Natural killer cell (primary cell): ENCODE results near the gene RAB6B. TPM values are rescaled to one million over a fixed set of nuclear protein-coding genes. Genes with fewer than 3 reads are reported as not detected.

Source experiments
- ATAC-seq, 3 donors: fragments of 150-1000 bp in 2 of 3; fragments of 200-7000 bp in 1 of 3; cut with Tn5 transposase; 1 replicate in 1 of 3; 2 replicates in 2 of 3; pipeline ENCODE4 v1.10.0; 2021; ENCODE audit warnings: mild to moderate bottlenecking in 2 of 3, moderate library complexity in 2 of 3
- DNase-seq, 2 donors: peaks; one replicate each; pipeline versions ENCODE4 v3.0.0 to v3.0.0-alpha.2; 2013 to 2021; ENCODE audit warnings: mixed read lengths in 1 of 2
- H3K27ac ChIP-seq: one replicate; pipeline ENCODE4 v1.5.1; 2013; ENCODE audit warnings: mild to moderate bottlenecking, low read length
- H3K27me3 ChIP-seq: one replicate; pipeline ENCODE4 v1.6.1; 2013; ENCODE audit warnings: low read length; ENCODE audit not compliant: control insufficient read depth, insufficient read depth
- H3K36me3 ChIP-seq: one replicate; pipeline ENCODE4 v1.6.1; 2013; ENCODE audit warnings: low read length; ENCODE audit not compliant: control insufficient read depth, insufficient read depth
- H3K4me1 ChIP-seq: one replicate; pipeline ENCODE4 v1.6.1; 2013; ENCODE audit warnings: low read length; ENCODE audit not compliant: control insufficient read depth, insufficient read depth
- H3K4me3 ChIP-seq: one replicate; pipeline ENCODE4 v1.5.1; 2013; ENCODE audit warnings: low read length
- H3K9me3 ChIP-seq: one replicate; pipeline ENCODE4 v1.6.1; 2013; ENCODE audit warnings: low read length; ENCODE audit not compliant: control insufficient read depth, insufficient read depth
- H3K27ac Mint-ChIP-seq, 2 donors: one replicate each; pipeline ENCODE4 v1.8.0; 2022; ENCODE audit warnings: mild to moderate bottlenecking in 2 of 2, mixed read lengths in 2 of 2, moderate library complexity in 1 of 2
- H3K27me3 Mint-ChIP-seq, 2 donors: one replicate each; pipeline ENCODE4 v1.8.0; 2022; ENCODE audit warnings: low read depth in 2 of 2, mixed read lengths in 2 of 2
- H3K36me3 Mint-ChIP-seq: one replicate; pipeline ENCODE4 v1.8.0; 2022; ENCODE audit warnings: mixed read lengths
- H3K4me1 Mint-ChIP-seq, 2 donors: one replicate each; pipeline ENCODE4 v1.8.0; 2022; ENCODE audit warnings: mixed read lengths in 2 of 2
- H3K4me3 Mint-ChIP-seq: one replicate; pipeline ENCODE4 v1.8.0; 2022; ENCODE audit warnings: mild to moderate bottlenecking, moderate library complexity, mixed read lengths
- H3K9me3 Mint-ChIP-seq, 2 donors: one replicate each; pipeline ENCODE4 v1.8.0; 2022; ENCODE audit warnings: mixed read lengths in 2 of 2
- CTCF ChIP-seq: fragments of 200-600 bp; IDR thresholded peaks from one replicate; pipeline ENCODE4 v1.8.0; 2022; ENCODE audit warnings: antibody characterized with exemption
- WGBS: methylation state at CpG from one replicate; pipeline ENCODE4 v1.1.7; 2013; ENCODE audit warnings: missing lambda C conversion rate; ENCODE audit not compliant: insufficient coverage; 5-methylcytosine and 5-hydroxymethylcytosine counted together
- intact Hi-C: fragments of 100-400 bp; cut with micrococcal nuclease; formaldehyde crosslinking; loops from one replicate; pipeline ENCODE4 v1.14.2; 2022
- total RNA-seq, 4 donors: library from RNA; stranded (reverse); fragments of 120-200 nt in 1 of 4; gene quantifications; one replicate each; pipeline versions ENCODE4 v1.2.3 to v1.2.4, GENCODE V29; 2013 to 2022

RAB6B gene
- total RNA-seq, result 1 to 10 TPM; 1.4 to 2.7 (median 1.6) TPM
- 1.5 TPM for total RNA-seq (2013)

- Histone ChIP-seq H3K27me3 (no peaks in the 10 kb centered on the region), H3K4me3 (peak within 1 kb of the TSS; percentile 24), H3K9me3 (no peaks in the 10 kb centered on the region), H3K27ac (no peak within 1 kb of the TSS), H3K36me3 (no peaks in the 10 kb centered on the region), H3K4me1 (peaks cover 5% of the 10 kb centered on the region)
- Mint-ChIP-seq H3K9me3 (no peaks in the 10 kb centered on the region), H3K27me3 (peaks cover 39 to 59% of the 10 kb centered on the region in 2 donors), H3K4me3 (peak within 1 kb of the TSS; percentile 66), H3K4me1 (no peaks in the 10 kb centered on the region), H3K36me3 (no peaks in the 10 kb centered on the region), H3K27ac (no peak within 1 kb of the TSS)
- intact Hi-C loops, result no loop called here
- WGBS, result under 1% methylated on average over 78 of the region's 80 CpGs
- peak in 1 of 3 donors; percentile 64 for ATAC-seq
- peak in 1 of 2 donors; percentile 17 for DNase-seq
- no peak for TF ChIP-seq CTCF
Observed at GRCh38 chr3:133895208-133896001, at the start of gene RAB6B. Gene RAB6B, minus strand, starts transcription at chr3:133895882. Its CDS starts 416 bp downstream, at chr3:133895466.

- 56% methylated on average over 12 of the region's 13 CpGs for WGBS
- Histone ChIP-seq H3K4me1 (peaks cover 11% of the 10 kb centered on the region), H3K36me3 (no peaks in the 10 kb centered on the region), H3K9me3 (no peaks in the 10 kb centered on the region), H3K27ac (no peak overlapping the region), H3K4me3 (no peak overlapping the region), H3K27me3 (no peaks in the 10 kb centered on the region)
- intact Hi-C loops, result no loop called here
- Mint-ChIP-seq H3K27me3 (peaks cover 13% of the 10 kb centered on the region in 2 donors), H3K4me1 (peaks cover 7% of the 10 kb centered on the region in 2 donors), H3K27ac (no peak overlapping the region), H3K36me3 (no peaks in the 10 kb centered on the region), H3K4me3 (no peak overlapping the region), H3K9me3 (no peaks in the 10 kb centered on the region)
- TF ChIP-seq CTCF, result no peak
- no peak for DNase-seq
- ATAC-seq, result no peak
Observed at GRCh38 chr3:133944641-133945380, 49.1 kb upstream of the RAB6B start.

GRCh38 chr3:133944181-133944580 lies 48.5 kb upstream of the RAB6B start:
- ATAC-seq (no peak), DNase-seq (no peak)
- H3K9me3 ChIP-seq, result no peaks in the 10 kb centered on the region
- Mint-ChIP-seq H3K4me3 (no peak overlapping the region), H3K4me1 (peaks cover 7% of the 10 kb centered on the region in 2 donors), H3K27me3 (peaks cover 13% of the 10 kb centered on the region in 2 donors), H3K9me3 (no peaks in the 10 kb centered on the region), H3K36me3 (no peaks in the 10 kb centered on the region), H3K27ac (no peak overlapping the region)
- TF ChIP-seq CTCF, result no peak
- intact Hi-C loops, result no loop called here
- peaks cover 11% of the 10 kb centered on the region for H3K4me1 ChIP-seq
- H3K27me3 ChIP-seq, result no peaks in the 10 kb centered on the region
- H3K27ac ChIP-seq, result no peak overlapping the region
- H3K4me3 ChIP-seq, result no peak overlapping the region
- no peaks in the 10 kb centered on the region for H3K36me3 ChIP-seq
- 100% methylated on average over 1 of the region's 2 CpGs for WGBS
